AG04450 (cell line): ENCODE data around the gene CCNH. TPM values are rescaled to one million over a fixed set of nuclear protein-coding genes. Genes with fewer than 3 reads are reported as not detected.

ENCODE experiments used
- CTCF ChIA-PET: fragments of 300-600, 350-600 bp; formaldehyde crosslinking; extraction: SDS; loops from one replicate; lab custom pipeline; 2022; ENCODE audit warnings: antibody characterized with exemption, inconsistent platforms; lab: Charles Lee
- POLR2A ChIA-PET: fragments of 350-600 bp; formaldehyde crosslinking; extraction: SDS; loops from one replicate; lab custom pipeline; 2021; ENCODE audit warnings: antibody characterized with exemption, inconsistent platforms; lab: Yijun Ruan, JAX
- DNase-seq: peaks from one replicate; pipeline ENCODE4 v3.0.0-alpha.2; 2011; ENCODE audit warnings: low read depth, low spot score
- H3K27ac ChIP-seq: one replicate; pipeline ENCODE4 v1.5.1; 2012; ENCODE audit warnings: low read depth, low read length, control low read depth
- H3K27me3 ChIP-seq: one replicate; pipeline ENCODE4 v1.6.0; 2012; ENCODE audit warnings: low read length; ENCODE audit not compliant: control insufficient read depth, insufficient read depth
- H3K4me3 ChIP-seq: 2 replicates; pipeline ENCODE4 v1.5.1; 2011; ENCODE audit warnings: mild to moderate bottlenecking, low read depth, low read length, control low read depth
- H3K9me3 ChIP-seq: 2 replicates; pipeline ENCODE4 v1.5.1; 2012; ENCODE audit warnings: low read length; ENCODE audit not compliant: control insufficient read depth, insufficient read depth
- polyA minus RNA-seq: library from RNA; depleted of rRNA, polyadenylated mRNA; stranded (reverse); fragments of >200 nt; gene quantifications from 2 replicates; pipeline ENCODE4 v1.2.3, GENCODE V29; 2011; rRNA and poly(A)+ RNA removed
- polyA plus RNA-seq: library from polyadenylated mRNA; depleted of rRNA; stranded (reverse); fragments of >200 nt; gene quantifications from 2 replicates; pipeline ENCODE4 v1.2.3, GENCODE V29; 2011; rRNA removed
- TF ChIP-seq, protein P1 (sequence below): IDR thresholded peaks from 2 replicates; pipeline ENCODE4 v1.5.1; 2011; ENCODE audit warnings: low read depth, low read length, control low read depth, inconsistent platforms

Gene CCNH
- polyA plus RNA-seq: 41.4 and 53.8 TPM in 2 replicates
- 64.7 and 80.1 TPM in 2 replicates for polyA minus RNA-seq

DNA sequence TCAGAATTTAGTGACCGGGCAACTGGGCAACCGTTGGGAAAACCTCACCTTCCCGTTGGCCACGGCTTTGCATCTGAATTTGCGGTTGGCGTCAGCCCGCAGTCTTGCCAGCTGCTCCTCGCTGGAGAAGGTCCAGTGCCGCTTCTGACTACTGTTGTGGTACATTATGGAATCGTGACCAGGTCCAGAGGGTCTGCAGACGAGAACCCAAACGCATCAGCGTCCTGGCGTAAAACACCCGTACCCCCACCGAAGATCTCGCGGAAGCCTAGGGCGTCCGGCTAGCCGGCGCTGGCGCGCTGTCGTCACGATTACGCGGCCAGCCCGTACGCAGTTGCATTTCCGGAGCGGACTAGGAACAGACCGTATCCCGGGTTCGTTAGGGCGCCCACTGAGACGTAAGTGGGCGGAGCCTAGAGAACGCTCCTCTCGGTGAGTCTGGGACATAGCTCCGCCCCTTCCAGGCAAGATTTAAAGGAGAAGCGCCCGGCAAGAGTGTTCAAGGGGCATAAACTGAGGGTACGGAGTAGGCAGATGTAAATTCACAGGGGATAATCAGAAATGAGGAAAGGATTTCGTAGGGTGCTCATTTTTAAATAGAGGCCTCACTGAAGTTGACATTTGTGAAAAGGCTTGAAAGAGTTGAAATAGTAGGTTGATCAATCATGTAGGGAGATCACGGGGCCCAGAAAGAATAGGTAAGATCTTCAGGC lies at the start of gene CCNH:
Gene CCNH, minus strand, starts transcription at position 301 of the 713 bp plus-strand sequence. Its CDS starts 136 bp downstream, at position 165.
- Histone ChIP-seq H3K27me3 (no peaks in the 10 kb centered on the region), H3K4me3 (peak within 1 kb of the TSS; percentile 96), H3K27ac (peak within 1 kb of the TSS; percentile 94), H3K9me3 (no peaks in the 10 kb centered on the region)
- TF ChIP-seq, protein P1, sequence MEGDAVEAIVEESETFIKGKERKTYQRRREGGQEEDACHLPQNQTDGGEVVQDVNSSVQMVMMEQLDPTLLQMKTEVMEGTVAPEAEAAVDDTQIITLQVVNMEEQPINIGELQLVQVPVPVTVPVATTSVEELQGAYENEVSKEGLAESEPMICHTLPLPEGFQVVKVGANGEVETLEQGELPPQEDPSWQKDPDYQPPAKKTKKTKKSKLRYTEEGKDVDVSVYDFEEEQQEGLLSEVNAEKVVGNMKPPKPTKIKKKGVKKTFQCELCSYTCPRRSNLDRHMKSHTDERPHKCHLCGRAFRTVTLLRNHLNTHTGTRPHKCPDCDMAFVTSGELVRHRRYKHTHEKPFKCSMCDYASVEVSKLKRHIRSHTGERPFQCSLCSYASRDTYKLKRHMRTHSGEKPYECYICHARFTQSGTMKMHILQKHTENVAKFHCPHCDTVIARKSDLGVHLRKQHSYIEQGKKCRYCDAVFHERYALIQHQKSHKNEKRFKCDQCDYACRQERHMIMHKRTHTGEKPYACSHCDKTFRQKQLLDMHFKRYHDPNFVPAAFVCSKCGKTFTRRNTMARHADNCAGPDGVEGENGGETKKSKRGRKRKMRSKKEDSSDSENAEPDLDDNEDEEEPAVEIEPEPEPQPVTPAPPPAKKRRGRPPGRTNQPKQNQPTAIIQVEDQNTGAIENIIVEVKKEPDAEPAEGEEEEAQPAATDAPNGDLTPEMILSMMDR: no peak
- DNase-seq: peak; percentile 94
- ChIA-PET POLR2A (interaction anchor here (2.2 kb wide), 1 partner anchor 13 kb away, joined by 8 read pairs; no protein-coding TSS in a partner anchor), CTCF (interaction anchor here (1.0 to 4.0 kb wide), 3 partner anchors 13 to 1279 kb away, joined by 3 to 31 read pairs (median 3); no protein-coding TSS in a partner anchor)

DNA sequence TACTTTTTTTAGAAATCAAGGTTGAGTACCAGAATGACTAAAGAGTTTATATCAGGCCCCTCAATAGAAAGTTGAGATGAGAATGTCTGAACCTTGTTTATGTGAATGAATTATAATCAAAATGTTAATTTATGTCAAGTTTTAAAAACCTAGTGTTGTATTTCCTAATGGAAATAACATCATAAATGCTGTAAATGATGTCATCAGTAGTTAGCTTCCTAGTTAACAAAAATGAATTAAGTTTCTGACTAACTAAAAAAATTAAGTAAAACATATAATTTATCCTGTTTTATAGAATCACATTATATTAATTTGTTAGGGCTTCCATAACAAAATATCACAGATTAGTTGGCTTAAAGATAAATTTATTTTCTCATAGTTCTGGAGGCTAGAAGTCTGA lies 45.0 kb upstream of the CCNH start:
- ChIA-PET POLR2A (interaction anchor here (0.6 kb wide), 1 partner anchor 18 kb away, joined by 3 read pairs; no protein-coding TSS in a partner anchor), CTCF (no interaction called here)
- Histone ChIP-seq H3K4me3 (no peak overlapping the region), H3K27ac (no peak overlapping the region), H3K9me3 (no peaks in the 10 kb centered on the region), H3K27me3 (no peaks in the 10 kb centered on the region)
- DNase-seq: no peak
- TF ChIP-seq, protein P1: no peak

DNA sequence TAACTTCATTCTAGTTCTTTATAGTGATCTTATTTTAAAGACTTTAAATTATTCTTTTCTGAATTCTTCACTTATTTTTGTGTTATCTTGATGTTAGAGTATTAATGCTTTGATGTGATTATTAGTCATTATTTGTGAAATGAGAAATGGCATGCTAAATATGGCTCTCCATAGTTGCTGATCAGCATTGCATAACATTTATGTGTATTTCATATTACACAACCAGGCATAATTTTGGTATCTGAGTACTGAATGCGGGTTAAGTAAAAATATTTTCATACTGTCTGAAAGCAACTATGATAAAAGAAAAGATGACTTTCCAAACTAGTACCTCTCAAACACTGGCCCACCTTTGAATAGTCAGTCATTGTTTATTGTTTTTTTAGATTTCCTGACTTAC lies 41.1 kb upstream of the CCNH start:
- no peaks in the 10 kb centered on the region for H3K9me3 ChIP-seq
- CTCF ChIA-PET: no interaction called here
- H3K4me3 ChIP-seq: no peak overlapping the region
- H3K27me3 ChIP-seq: no peaks in the 10 kb centered on the region
- no peak overlapping the region for H3K27ac ChIP-seq
- TF ChIP-seq, protein P1: no peak
- DNase-seq: no peak
- POLR2A ChIA-PET: no interaction called here

DNA sequence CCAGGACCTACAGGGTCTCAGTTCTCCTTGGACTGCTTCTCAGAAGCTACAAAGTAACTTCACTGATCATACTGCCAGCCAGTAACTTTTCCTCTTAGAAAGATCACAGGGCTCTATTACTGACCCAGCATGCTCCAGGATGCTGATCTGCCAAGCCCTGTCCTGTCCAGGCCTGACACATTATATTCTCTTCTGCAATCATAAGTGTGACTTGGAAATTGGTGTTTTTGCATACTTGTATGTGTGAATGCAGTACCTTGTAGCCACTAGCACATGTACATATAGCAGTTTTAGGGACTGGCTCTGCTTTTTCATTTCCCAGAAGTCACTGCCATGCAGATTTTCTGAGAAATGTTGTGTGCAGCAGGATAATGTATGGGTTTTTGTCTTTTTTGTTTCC lies 40.1 kb upstream of the CCNH start:
- Histone ChIP-seq H3K9me3 (no peaks in the 10 kb centered on the region), H3K27me3 (no peaks in the 10 kb centered on the region), H3K27ac (no peak overlapping the region), H3K4me3 (no peak overlapping the region)
- TF ChIP-seq, protein P1: no peak
- POLR2A ChIA-PET: no interaction called here
- DNase-seq: no peak
- CTCF ChIA-PET: no interaction called here

DNA sequence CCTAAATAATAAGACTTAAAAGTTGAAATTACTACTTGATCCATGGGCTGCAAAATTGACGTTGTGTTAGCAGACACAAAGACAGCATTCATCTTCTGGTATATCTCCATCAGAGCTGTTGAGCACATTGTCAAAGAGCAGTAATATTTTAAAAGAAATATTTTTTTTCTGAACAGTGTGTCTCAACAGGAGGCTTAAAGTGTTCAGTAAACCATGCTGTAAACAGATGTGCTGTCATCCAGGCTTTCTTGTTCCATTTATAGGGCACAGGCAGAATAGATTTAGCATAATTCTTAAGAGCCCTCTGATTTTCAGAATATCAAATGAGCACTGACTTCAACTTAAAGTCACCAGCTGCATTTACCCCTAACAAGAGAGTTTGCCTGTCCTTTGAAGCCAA lies 29.7 kb upstream of the CCNH start:
- H3K27ac ChIP-seq: no peak overlapping the region
- POLR2A ChIA-PET: no interaction called here
- no peak overlapping the region for H3K4me3 ChIP-seq
- CTCF ChIA-PET: no interaction called here
- no peak for DNase-seq
- TF ChIP-seq, protein P1: no peak
- H3K9me3 ChIP-seq: no peaks in the 10 kb centered on the region
- H3K27me3 ChIP-seq: no peaks in the 10 kb centered on the region
